Activated T-cell treated with anti-CD3 and anti-CD28 coated beads for 48 hours (primary cell): Measurements from ENCODE around the gene OPA3.

ENCODE experiments used
- DNase-seq: peaks from one replicate; pipeline ENCODE4 v3.0.0-alpha.2; 2020; ENCODE audit warnings: low read depth

The OPA3 gene

DNA sequence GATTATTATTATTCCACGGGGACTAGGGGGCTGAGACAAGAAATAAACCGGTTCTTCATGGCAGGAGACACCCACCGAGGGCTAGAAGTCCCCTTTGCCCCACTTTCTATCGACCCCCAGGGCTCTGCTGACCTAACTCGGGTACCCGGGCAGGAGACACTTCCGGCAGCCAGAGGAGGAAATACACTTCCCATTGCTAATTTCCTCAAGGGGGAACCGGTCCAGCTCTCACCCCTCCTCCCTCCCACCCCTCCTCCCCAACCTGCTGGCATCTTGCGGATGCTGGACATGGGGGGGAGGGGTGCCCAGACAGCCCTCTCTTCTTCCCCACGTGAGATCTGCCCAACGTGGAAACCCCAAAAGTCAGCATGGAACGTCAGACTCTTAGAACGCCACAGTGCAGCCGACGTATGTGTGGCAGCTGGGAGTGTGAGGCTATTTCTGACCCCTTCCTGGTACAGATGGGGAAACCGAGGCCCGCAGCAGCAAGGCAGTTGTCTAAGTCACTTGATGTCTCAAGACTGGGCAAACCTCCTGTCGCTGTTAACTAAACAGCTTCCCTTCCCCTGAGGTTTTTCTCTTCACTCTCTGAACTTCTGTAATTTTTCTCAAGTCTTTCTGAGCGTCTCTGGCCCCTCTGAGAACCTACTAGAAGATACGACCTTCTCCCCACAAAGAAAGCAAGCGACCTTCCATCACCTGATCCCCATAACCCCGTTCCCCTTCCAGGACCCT is 13.8 kb upstream of the OPA3 start:
- no peak for DNase-seq

DNA sequence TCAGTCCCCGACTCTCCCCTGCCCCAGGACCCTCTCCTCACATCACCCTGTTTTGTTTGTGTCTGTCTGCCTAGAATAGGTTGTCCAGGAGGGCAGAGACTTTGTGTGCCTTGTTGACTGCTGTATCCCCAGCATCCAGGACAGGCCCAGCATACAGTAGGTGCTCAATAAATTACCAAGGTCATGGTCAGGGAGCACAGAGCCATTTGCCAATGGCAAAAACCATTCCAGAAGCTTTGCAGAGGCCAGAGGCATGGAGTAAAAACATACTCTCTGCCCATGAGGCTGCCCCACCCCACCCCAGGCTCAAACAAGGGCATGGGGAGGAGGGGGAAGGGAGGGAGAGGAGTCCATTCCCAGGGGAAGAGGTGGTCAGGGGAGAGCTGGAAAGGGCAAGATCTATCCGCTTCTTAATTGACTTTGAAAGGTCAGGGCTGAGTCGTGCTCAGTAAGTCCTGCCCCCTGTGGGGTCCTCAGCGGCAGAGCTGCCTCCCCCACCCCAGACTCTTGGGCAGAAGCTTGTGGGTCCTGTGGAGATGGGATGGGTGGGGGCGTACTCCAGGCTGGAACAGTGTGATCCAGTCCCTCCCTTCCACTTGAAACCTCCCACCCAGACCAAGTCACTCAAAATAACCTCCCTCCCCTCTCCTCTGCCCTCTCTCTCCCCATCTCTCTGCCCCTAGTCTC is 13.0 kb upstream of the OPA3 start:
- no peak for DNase-seq

DNA sequence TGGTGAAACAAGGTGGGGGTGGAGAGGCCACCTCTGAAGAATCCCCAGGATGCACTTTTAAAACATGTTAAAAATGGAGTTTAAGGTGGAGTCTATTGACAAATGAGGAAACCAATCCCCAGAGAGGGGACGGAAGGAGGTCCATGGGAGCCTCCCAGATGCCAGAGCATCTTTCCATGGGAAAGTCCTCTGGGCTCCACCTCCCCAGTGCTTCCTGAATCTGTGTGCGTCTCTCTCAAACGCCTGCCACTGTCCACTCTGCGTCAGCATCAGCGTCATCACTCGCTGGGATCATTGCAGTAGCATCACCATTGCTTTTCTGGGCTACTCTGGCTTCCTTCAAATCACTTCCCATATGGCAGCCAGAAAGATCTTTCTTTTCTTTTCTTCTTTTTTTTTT is 11.2 kb upstream of the OPA3 start:
- no peak for DNase-seq

DNA sequence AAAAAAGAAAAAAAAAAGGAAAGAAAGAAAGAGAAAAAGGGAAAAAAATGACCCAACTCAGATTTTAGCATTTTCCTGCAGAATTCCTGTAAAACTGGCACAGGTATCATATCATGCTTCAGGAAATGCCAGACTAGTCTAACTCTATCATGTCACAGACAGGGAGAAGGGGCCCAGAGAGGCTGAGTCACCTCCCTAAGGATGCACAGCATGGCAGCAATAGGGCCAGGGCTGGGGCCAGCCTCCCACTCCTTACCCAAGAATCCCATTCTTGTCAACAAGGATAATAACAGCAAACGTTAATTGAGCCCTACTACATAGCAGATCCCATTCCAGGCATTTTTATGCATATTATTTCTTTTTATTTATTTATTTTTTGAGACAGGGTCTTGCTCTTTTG is 8.9 kb upstream of the OPA3 start:
- no peak for DNase-seq

DNA sequence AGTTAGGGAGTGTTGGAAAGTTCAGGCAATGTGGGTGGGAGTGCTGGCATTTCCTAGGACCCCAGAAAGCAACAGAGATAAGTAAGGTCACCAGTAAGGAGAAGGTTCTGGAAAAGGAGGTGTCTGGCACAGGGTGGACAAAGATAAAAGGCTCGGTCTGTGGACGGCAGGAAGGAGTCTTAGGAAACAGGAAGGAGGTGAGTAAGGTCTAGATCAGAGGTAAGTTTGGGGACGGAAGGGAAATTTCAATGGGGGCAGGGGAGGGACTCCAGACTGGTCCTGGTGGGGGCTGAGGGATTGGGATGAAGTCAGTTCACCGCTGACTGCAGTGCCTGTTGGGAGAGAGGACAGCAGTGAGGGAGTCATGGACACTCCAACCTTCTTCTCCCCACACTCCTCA is 7.8 kb upstream of the OPA3 start:
- DNase-seq: no peak

DNA sequence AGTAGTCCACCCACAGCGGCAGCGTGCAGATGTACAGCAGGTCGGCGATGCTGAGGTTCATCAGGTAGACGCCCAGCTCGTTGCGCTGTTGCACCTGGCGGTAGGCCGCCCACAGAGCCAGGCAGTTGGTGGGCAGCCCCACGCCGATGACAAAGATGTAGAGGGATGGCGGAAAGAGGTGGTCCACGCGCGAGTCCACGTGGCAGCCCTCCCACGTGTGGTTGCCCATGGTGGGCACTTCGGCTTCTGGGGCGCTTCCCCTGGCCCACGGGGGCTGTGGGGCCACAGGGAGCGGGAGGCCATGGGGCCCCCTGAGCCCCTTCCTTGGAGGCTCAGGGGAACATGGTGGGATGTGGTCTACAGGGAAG is 7.0 kb upstream of the OPA3 start:
- DNase-seq: no peak

DNA sequence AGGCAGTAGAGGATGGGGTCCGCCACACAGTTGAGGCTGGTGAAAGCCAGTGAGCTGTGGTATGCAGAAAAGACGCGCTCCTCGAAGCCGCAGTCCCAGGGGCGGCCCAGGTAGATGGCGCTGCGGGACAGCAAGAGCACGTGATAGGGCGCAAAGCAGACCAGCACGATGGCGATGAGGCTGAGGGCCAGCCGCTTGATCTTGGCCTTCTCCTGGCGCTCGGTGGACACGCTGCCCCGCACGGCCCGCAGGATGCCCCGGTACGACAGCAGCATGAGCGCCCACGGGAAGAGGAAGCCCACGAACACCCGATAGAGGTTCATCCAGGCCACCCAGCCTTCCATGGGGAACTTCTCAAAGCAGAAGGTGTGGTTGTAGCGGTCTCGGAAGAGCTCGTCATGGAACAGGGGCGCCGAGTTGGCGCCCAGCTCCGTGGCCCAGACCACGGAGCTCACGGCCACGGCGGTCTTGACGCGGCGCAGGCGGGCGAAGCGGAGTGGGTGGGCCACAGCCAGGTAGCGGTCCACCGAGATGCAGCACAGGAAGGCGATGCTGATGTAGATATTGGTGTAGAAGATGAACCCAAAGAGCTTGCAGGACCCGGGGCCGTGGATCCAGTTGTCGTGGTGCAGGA is 6.5 kb upstream of the OPA3 start:
- peak; percentile 49 for DNase-seq

DNA sequence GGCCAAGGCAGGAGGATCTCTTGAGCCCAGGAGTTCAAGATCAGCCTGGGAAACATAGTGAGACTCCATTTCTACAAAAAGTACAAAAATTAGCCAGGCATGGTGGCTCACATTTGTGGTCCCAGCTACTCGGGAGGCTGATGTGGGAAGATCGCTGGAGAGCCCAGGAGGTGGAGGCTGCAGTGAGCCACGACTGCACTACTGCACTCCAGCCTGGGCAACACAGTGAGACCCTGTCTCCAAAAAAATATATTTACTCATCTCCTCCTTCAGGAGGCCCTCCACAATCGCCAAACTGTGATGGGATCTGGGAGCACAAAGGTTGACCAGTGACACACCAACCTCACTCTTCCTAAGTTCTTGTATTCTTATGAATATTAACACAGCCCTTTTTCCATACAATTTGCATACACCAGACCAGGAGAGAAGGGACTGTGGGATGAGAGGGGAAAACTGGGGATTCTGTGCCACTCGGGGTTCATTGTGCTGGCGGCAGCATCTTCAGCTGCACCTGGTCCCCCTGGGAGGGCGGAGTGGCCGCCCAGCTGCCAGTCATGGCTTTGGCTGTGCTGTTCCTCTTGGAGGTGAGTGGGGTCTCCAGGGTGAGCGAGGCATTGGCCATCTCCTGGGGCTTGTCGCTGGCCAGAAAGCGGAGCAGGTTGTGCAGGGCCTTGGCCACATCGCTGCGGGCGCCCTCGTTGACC is 5.8 kb upstream of the OPA3 start:
- no peak for DNase-seq

DNA sequence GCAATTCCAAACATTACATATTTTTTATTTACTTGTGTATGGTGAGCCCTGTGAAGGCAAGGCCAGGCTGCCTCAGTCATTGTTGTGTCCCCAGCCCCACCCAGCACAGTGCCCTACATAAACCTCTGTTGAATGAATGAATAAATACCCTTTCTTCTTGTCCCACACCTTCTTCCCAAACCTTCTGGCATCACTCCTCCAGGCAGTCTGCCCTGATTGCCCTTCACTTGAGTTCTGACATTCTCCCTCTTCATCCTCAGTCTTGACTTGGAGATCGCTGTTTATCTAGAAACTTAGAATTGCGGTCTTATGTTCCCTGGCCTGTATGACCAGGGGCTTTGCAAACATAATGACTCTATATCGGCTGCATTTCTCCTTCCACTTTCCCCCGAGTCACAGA is 5.2 kb upstream of the OPA3 start:
- no peak for DNase-seq

DNA sequence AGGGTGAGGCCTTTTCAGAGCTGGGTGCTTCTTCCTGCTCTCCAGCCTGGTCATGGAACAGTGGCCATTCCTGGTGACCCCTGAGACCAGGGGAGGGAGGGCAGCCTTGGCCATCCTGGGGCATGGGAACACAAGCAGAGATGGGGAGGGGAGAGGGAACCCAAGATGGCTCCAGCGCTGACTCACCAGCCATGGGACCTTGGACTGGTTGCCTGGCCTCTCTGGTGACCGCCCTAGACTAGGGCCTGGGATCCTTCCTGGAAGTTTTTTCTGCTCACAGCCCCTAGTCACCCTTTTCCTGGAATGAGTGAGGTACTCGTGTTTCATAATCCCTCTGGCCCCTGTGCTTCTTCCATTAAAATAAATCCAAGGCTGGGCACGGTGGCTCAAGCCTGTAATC is 3.3 kb upstream of the OPA3 start:
- no peak for DNase-seq

DNA sequence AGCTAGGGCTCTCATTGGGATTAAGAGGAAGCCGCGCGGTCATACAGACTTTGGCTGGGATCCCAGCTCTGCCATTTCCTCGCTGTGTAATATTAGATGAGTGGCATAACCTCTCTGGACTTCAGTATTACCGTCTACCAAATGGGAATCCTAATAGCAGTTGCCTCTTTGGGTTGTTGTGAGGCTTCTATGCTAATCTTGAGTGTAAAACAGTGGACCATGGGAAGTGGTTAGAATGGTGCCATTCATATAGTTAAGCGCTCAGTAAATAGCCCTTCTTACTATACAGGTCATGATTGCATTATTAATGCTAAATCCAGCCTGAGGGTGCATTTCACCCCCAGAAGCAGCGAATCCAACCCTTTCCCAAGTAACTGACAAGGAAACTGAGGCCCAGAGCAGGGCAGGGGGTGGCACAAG is 566 bp upstream of the OPA3 start:
- DNase-seq: no peak

DNA sequence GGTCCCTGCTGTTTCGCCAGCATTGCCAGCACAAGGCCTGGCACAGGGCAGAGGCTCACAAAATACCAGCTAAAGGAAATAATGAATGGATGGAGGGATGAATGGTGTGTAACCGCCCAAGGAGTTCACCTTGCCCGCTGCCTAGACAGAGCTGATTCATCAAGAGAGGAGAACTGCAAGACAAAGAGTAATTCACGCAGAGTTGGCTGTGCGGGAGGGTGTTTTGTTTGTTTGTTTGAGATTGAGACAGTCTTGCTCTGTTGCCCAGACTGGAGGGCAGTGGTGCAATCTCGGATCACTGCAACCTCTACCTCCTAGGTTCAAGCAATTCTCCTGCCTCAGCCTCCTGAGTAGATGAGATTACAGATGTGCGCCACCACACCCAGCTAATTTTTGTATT is 3.0 kb downstream of the OPA3 start:
- DNase-seq: no peak

DNA sequence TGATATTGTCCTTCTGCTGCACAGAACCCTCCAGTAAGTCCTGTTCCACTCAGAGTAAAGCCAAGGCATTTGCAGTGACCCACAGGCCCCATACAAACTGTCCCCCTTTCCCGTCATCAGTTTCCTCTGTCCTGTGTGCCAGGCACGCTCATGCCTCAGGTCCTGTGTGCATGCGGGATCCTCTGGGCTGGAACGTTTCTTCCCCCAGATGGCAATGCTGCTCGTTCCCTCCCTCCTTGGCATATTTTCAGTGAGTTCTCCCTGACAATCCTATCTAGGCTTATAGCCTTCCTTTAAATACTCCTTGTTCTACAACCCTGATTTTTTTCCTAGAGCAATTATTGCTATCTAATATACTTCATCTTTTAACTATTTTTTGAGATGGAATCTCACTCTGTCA is 5.7 kb downstream of the OPA3 start:
- no peak for DNase-seq

DNA sequence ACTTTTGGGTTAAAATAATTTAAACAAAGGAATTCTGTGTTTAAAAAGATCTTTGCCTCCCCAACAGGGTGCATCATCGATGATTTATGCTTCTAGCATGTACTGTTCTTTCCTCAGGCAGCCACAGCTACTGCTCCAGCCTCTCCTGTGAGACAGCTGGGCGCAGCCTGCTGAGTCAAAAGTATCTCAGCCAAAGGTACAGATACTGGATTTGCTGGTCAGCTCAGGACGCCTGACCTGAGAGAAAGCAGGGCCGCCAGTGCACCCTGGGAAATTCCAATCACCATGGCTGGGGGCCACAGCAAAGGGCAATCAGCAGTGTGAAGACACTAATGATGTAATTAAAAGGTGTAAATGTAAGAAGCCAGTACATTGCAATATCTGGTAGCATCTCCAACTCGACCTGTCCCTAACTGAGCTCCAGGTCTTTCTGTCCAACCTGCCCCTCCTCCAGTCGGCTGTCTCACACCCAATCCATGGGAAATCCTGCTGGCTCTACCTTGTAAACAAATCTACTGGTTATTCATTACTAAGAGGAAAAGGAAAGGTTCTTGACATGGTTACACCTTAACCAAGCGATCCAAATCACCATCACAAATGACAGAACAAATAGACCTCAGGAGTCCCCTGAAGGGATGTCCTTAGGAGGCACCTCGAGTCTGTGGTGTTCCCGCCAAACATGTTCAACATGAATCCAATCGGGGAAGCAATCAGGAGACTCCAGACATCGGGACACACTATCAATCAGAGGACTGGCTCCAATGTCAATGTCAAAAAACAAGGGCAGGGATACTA is 7.3 kb downstream of the OPA3 start:
- no peak for DNase-seq

DNA sequence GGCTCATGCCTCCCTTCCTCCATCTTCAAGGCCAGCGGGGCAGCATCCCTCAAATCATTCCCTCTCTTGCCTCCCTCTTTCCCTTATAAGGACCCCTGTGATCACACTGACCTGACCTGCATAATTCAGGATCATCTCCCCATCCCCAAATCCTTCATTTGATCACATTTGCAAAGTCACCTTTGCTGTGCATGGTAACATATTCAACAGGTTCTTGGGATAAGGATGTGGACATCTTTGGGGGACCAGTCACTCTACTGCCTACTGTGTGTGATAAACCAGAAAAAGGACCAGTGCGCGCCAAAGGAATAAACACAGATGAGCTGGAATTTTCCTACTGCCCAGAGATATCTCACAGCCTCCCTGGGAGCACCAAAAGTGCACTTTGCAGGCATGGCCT is 7.9 kb downstream of the OPA3 start:
- no peak for DNase-seq

DNA sequence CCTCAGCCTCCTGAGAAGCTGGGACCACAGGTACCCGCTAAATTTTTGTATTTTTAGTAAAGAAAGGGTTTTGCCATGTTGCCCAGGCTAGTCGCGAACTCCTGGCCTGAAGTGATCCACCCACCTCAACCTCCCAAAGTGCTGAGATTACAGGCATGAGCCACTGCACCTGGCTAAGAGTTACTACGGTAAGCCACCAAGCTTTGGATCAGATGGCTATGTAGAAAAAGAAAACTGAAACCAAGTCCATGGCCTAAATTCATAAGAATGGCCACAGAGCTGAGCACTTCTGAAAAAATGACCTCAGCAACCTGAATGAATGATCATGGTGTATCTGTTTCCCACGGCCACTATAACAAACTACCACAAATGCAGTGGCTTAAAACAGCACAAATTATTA is 9.4 kb downstream of the OPA3 start:
- no peak for DNase-seq

DNA sequence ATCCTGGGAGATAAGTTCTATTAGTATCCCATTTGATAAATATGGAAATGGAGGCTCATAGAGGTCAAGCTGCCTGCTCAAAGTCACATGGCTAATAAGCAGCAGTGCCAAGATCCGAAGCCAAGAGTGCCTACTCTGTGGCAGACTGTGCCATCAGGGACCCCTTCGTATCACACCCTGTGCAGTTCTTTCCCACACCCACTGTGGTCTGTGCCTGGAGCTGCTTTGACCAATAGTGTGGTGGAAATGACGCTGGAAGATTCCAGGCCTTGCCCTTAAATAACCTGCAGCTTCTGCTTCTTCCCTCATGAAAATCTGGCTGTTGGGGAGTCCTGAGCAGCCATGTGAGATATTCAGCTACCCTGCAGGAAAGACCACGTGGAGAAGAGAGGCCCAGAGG is 10.1 kb downstream of the OPA3 start:
- no peak for DNase-seq

DNA sequence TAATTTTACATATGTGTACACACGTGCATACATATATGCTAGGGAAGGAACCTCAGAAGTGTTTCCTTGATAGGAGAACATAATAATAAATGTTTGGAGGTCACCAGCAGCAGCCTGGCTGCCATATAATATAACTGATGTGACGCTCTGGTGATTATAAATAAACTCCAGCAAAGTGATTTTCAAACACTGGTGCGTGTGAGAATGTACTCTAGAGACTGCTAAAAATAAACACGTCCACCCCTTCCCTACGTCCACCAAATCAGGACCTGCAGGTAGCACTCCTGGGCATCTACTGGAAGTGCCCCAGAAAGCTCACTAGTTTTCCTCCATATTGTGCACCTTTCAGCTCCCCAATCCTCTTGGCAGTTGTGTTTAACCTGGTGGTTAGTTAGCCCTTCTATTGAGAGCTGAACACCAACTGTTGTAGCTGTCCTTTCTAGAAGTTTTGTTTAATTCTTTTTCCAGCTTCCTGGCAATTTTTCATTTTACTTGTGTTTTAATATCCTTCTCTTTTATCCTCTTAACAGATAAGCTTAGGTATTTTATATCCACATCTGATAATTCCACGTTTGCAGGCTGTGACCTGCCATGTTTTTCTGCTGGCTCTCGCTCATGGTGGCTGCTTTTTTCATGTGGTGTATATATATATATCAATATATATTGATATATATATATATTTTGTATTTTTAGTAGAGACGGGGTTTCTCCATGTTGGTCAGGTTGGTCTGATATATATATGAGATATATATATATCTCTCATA is 13.0 kb downstream of the OPA3 start:
- no peak for DNase-seq

DNA sequence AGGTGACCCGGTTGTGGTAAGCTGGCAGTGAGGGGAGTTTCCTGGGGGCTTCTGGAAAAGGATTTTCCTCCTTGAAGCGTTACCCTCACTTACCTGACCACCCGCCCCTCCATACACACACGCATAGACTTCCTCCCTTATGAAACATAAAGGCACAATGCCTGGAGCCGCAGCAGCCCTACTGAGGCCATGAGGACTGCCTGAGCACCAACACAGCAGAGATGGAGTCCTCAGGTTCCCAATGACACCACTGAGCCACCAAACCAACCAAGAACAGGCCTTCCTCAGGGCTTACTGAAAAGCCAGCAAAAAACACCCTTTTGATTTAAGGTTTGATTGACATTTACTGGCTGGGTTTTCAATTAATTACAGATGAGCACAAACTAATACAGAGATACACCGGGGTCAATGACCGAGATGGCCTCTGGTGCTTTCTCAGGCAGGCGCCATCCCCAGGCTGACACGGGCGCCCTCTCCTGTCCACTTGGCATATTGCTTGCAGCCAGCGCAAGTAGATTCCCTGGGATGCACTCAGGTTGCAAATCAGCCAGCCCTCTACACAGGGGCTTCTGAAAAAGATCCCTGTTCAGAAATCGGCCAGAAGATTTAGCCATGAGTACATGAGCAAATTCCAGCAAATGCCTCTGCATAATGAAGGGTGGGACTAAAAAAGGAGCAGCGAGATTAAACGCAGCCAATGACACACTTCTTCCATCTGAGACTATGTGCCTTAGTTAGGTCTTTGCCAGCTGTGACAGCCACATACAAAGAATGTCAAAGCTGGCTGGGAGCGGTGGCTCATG is 14.8 kb downstream of the OPA3 start:
- peak; percentile 56 for DNase-seq

DNA sequence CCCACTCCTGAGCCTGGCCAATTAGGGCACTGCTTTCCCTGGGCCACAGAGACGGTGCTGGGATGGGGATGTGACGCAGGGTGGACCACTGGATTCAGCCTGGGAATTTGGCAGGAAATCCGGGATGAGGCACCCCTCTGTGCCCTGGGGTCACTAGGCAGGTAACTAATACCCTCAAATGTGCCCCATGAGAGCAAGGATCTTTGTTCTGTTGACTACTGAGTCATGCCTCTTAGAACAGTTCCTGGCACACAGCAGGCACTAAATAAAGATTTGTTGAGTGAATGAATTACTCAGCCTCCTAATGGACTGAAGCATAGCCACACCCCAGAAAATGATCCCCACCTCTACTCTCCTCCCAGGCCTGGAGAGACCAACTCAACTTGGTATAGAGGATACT is 15.9 kb downstream of the OPA3 start:
- no peak for DNase-seq

DNA sequence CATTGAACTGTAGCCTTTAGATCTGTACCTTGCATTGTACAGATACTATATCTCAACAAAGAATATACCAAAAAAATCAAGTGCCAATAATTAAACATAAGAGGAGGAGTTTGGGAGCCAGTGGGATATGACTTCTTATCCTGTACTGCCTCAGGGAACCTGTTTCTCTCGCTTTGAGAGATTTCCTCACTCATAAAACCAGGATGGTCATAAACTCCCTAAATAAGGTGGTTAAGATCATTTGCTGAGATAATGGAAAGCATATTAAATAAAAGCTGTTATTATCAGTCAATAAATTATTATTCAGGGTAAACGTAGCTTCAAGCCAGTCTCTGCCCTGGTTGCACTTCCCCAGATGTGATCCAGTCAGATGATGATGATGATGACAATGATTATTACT is 17.0 kb downstream of the OPA3 start:
- DNase-seq: no peak
